Superior temporal gyrus (tissue), 1 donor: Measurements from ENCODE around the gene TP73.

Experiments
- DNase-seq: peaks from one replicate; pipeline ENCODE4 v3.0.0-alpha.2; 2016; ENCODE audit errors: extremely low spot score

TP73 gene

GRCh38 chr1:3762873-3763228 lies 110.5 kb downstream of the TP73 start:
- no peak for DNase-seq

- no peak for DNase-seq
These were observed 111.2 kb downstream of the TP73 start for GRCh38 chr1:3763351-3764125.

GRCh38 chr1:3767328-3767925 lies 115.1 kb downstream of the TP73 start:
- DNase-seq, result no peak

GRCh38 chr1:3768811-3769390 lies 116.6 kb downstream of the TP73 start:
- no peak for DNase-seq

GRCh38 chr1:3770047-3770765 lies 117.9 kb downstream of the TP73 start:
- no peak for DNase-seq

- no peak for DNase-seq
These were observed 119.1 kb downstream of the TP73 start for GRCh38 chr1:3771108-3772026.

- no peak for DNase-seq
These were observed 119.9 kb downstream of the TP73 start for GRCh38 chr1:3772027-3772714.

GRCh38 chr1:3772715-3773571 lies 120.6 kb downstream of the TP73 start, which contains the start of gene SMIM1:
TSS of gene SMIM1 (plus strand) at chr1:3772749. CDS start at chr1:3775374, 2,625 bp downstream.
- DNase-seq, result no peak

- no peak for DNase-seq
These were observed 121.4 kb downstream of the TP73 start for GRCh38 chr1:3773572-3774275.

- no peak for DNase-seq
These were observed 122.1 kb downstream of the TP73 start for GRCh38 chr1:3774276-3774945.

GRCh38 chr1:3774946-3775489 lies 122.7 kb downstream of the TP73 start:
- no peak for DNase-seq

- DNase-seq, result peak; percentile 18
These were observed 123.3 kb downstream of the TP73 start for GRCh38 chr1:3775490-3776230.

- no peak for DNase-seq
These were observed 124.1 kb downstream of the TP73 start for GRCh38 chr1:3776231-3776961.

- no peak for DNase-seq
These were observed 124.8 kb downstream of the TP73 start for GRCh38 chr1:3777078-3777547.

GRCh38 chr1:3777647-3778589 lies 125.6 kb downstream of the TP73 start:
- DNase-seq, result no peak
